Right lobe of liver (tissue), 6 donors: ENCODE results near the gene CYTH3. TPM values are rescaled to one million over a fixed set of nuclear protein-coding genes. Genes with fewer than 3 reads are reported as not detected.

ENCODE experiments used
- ATAC-seq, 4 donors: fragments of 200-7000 bp; cut with Tn5 transposase; one replicate each; pipeline ENCODE4 v1.9.1; 2020; ENCODE audit warnings: mild to moderate bottlenecking in 4 of 4, moderate library complexity in 4 of 4
- DNase-seq, 3 donors: peaks; one replicate each; pipeline ENCODE4 v3.0.0-alpha.2; 2020
- H3K27ac ChIP-seq, 3 donors: fragments of 200-600 bp; one replicate each; pipeline ENCODE4 v1.8.0; 2022
- H3K27me3 ChIP-seq, 2 donors: fragments of 200-600 bp; one replicate each; pipeline ENCODE4 v1.8.0; 2022
- H3K36me3 ChIP-seq, 4 donors: fragments of 200-600 bp; sonication (generic) in 1 of 4; one replicate each; pipeline versions ENCODE4 v1.5.1 to v1.8.0; 2017 to 2022; ENCODE audit warnings: control low read depth in 1 of 4
- H3K4me1 ChIP-seq, 4 donors: fragments of 200-600 bp; sonication (generic) in 1 of 4; one replicate each; pipeline versions ENCODE4 v1.5.1 to v1.8.0; 2017 to 2022; ENCODE audit warnings: control low read depth in 1 of 4
- H3K4me3 ChIP-seq, 3 donors: fragments of 200-600 bp; one replicate each; pipeline ENCODE4 v1.8.0; 2022
- H3K9me3 ChIP-seq, 4 donors: fragments of 200-600 bp; sonication (generic) in 1 of 4; one replicate each; pipeline versions ENCODE4 v1.5.1 to v1.8.0; 2017 to 2022; ENCODE audit warnings: control low read depth in 1 of 4
- POLR2A ChIP-seq: fragments of 450-650 bp; IDR thresholded peaks from one replicate; pipeline ENCODE4 v1.6.1; 2017; ENCODE audit warnings: antibody characterized with exemption, mild to moderate bottlenecking
- WGBS: methylation state at CpG from one replicate; pipeline ENCODE4 v1.1.6; 2018; ENCODE audit warnings: low coverage, low lambda C conversion rate; ENCODE audit not compliant: insufficient coverage; ENCODE audit errors: missing lambda C conversion rate; 5-methylcytosine and 5-hydroxymethylcytosine counted together
- intact Hi-C, 2 donors: fragments of 100-400 bp; cut with DNase I; formaldehyde crosslinking; loops; one replicate each; pipeline versions ENCODE4 v1.11.2 to v1.14.1; 2022
- total RNA-seq, 6 experiments: library from RNA; depleted of rRNA in 2 of 6; stranded (reverse); fragments of >200 nt in 2 of 6; fragmentation: NEBNext Ultra II Directional in 3 of 6; extraction: Animal tissue kit (Norgen Biotek cat#: 25700) in 3 of 6; gene quantifications; one replicate each; pipeline versions ENCODE4 v1.1.0 to v1.2.4, GENCODE V29; 2016 to 2023
- TF ChIP-seq, protein P1 (sequence below), 4 donors: fragments of 200-600 bp in 3 of 4; fragments of 450-650 bp in 1 of 4; IDR thresholded peaks; one replicate each; pipeline versions ENCODE4 v1.5.1 to v1.8.0; 2016 to 2022; ENCODE audit warnings: antibody characterized with exemption in 4 of 4, mild to moderate bottlenecking in 2 of 4
- donor health status: DM: no; HTN: yes; CAD: no.
- donor health status: DM: no; HTN: no; CAD: no.
- donor health status: DM: no; HTN: no; CAD: no.
- donor health status: DM: no; HTN: yes; CAD: no.
- donor health status: DM: no; HTN: yes; CAD: no.

Gene CYTH3
- total RNA-seq, 6 experiments from 2014 or later = 2.7 to 6.6 (median 4.1) TPM

DNA sequence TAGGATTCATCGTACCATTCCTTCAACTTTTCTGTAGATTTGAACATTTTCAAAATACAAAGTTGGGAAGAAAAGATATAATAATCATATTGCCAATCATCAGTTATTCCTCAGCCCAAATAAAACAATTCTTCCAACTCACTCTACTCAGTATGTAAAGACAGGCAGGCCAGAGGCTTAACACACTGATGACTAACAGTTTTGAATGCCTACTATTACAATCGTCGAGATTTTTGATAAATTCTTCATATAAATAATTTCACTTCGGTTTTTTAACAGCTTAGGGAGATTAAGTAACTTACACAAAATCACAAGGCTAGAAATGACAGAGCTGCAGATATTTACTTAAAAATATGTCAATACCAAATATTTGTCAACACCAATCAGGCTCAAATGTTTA lies 17.6 kb downstream of the CYTH3 start:
- TF ChIP-seq, protein P1, sequence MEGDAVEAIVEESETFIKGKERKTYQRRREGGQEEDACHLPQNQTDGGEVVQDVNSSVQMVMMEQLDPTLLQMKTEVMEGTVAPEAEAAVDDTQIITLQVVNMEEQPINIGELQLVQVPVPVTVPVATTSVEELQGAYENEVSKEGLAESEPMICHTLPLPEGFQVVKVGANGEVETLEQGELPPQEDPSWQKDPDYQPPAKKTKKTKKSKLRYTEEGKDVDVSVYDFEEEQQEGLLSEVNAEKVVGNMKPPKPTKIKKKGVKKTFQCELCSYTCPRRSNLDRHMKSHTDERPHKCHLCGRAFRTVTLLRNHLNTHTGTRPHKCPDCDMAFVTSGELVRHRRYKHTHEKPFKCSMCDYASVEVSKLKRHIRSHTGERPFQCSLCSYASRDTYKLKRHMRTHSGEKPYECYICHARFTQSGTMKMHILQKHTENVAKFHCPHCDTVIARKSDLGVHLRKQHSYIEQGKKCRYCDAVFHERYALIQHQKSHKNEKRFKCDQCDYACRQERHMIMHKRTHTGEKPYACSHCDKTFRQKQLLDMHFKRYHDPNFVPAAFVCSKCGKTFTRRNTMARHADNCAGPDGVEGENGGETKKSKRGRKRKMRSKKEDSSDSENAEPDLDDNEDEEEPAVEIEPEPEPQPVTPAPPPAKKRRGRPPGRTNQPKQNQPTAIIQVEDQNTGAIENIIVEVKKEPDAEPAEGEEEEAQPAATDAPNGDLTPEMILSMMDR (IDR thresholded peaks at IDR 0.05) = no peak
- no peak for TF ChIP-seq POLR2A
- DNase-seq = no peak
- Histone ChIP-seq H3K4me3 (no peak overlapping the region), H3K27me3 (no peaks in the 10 kb centered on the region), H3K36me3 (no peaks in the 10 kb centered on the region), H3K9me3 (no peaks in the 10 kb centered on the region), H3K27ac (no peak overlapping the region), H3K4me1 (peaks cover 0 to 10% (median 0%) of the 10 kb centered on the region in 4 donors)
- 66% methylated on average over 4 of the region's 4 CpGs for WGBS
- ATAC-seq = no peak
- intact Hi-C loops = no loop called here

DNA sequence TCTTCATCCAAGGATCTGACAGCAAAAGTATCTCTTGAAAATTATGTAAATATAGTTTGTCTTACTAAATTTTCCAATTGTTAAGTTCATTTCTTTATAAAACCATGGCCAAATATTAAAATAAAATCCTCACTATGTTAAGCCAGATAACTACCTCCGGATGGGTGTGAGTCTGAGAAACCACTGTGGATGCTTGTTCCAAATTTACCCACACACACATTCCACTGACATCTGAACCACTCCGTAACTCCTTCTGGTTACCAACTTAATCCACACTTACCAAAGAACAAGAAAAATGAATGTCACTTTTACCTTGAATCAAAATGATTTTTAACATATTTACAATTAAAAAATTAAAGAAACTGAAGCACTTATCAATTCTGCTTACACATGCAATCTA lies 19.7 kb downstream of the CYTH3 start:
- DNase-seq (no peak), ATAC-seq (no peak)
- peaks cover 0 to 2% (median 0%) of the 10 kb centered on the region in 4 donors for H3K4me1 ChIP-seq
- H3K27me3 ChIP-seq = no peaks in the 10 kb centered on the region
- H3K36me3 ChIP-seq = no peaks in the 10 kb centered on the region
- WGBS = 68% methylated on average over 2 of the region's 2 CpGs
- no peak overlapping the region for H3K4me3 ChIP-seq
- TF ChIP-seq, protein P1 (IDR thresholded peaks at IDR 0.05) = no peak
- TF ChIP-seq POLR2A = no peak
- H3K9me3 ChIP-seq = no peaks in the 10 kb centered on the region
- H3K27ac ChIP-seq = no peak overlapping the region
- intact Hi-C loops = no loop called here

DNA sequence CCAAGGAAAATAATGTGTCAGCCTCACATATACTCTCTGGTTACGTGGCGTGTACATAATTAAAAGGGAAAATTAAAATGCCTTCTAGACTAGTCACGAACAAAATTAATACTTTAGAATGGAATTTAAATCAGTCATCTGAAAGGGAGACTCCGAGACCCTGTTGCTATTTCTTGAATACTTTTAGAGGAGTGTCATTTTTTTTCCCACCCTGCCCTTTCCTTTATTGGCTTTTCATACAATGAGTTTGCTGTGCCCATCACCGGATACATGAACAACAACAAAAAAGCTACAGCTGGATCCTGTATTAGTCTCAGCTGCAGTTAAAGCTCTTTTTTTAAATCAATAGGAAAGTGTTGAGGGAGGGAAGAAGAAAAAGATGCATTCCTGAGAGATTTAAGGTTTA lies 20.1 kb downstream of the CYTH3 start:
- no peak for TF ChIP-seq POLR2A
- TF ChIP-seq, protein P1 (IDR thresholded peaks at IDR 0.05) = no peak
- ATAC-seq (no peak), DNase-seq (no peak)
- WGBS = 72% methylated on average over 5 of the region's 5 CpGs
- H3K9me3 ChIP-seq = no peaks in the 10 kb centered on the region
- intact Hi-C loops = no loop called here
- H3K27me3 ChIP-seq = no peaks in the 10 kb centered on the region
- no peaks in the 10 kb centered on the region for H3K36me3 ChIP-seq
- H3K27ac ChIP-seq = no peak overlapping the region
- no peak overlapping the region for H3K4me3 ChIP-seq
- peaks cover 0 to 2% (median 0%) of the 10 kb centered on the region in 4 donors for H3K4me1 ChIP-seq

DNA sequence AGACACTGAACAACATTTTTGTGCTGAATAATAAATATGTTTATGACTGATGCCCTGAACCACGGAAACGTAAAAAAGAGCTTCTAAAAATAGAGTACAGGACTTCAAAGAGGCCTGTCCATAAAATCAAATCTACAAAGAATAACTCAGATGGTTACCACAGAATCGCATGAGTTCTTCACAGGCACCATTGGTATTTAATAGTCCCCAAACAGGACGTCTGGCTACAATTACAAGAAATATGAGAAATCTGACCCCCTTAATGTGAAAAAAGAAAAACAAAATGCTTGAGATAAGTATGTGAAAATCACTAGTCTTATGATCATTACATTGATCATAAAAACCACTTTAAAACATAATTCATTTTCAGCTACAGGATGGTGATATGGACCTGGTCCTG lies 20.8 kb downstream of the CYTH3 start:
- no peak for DNase-seq
- intact Hi-C loops = no loop called here
- Histone ChIP-seq H3K27ac (no peak overlapping the region), H3K4me3 (no peak overlapping the region), H3K36me3 (no peaks in the 10 kb centered on the region), H3K9me3 (no peaks in the 10 kb centered on the region), H3K27me3 (no peaks in the 10 kb centered on the region), H3K4me1 (no peaks in the 10 kb centered on the region)
- no peak for TF ChIP-seq POLR2A
- TF ChIP-seq, protein P1 (IDR thresholded peaks at IDR 0.05) = no peak
- no peak for ATAC-seq
- WGBS = 70% methylated on average over 4 of the region's 4 CpGs

DNA sequence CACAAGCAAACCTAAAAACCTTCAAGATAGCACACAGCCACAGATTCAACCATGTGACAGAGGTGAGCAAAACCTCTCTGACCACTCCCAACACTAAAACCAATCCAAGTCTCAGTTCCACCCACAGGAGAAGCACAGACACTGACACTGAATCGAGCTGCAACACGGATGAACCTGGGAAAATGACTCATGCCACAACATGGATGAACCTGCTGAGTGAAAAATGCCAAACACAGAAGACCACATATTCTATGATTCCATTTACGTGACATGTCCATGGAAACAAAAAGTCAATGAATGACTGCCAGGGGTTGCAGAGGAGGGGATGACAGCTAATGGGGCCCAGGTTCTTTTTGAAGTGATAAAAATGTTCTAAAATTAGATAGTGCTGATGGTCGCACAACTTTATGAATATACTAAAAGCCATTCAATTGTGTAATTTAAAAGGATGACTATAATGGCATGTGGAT lies 22.0 kb downstream of the CYTH3 start:
- no peaks in the 10 kb centered on the region for H3K9me3 ChIP-seq
- H3K27me3 ChIP-seq = no peaks in the 10 kb centered on the region
- no peaks in the 10 kb centered on the region for H3K4me1 ChIP-seq
- TF ChIP-seq POLR2A = no peak
- TF ChIP-seq, protein P1 (IDR thresholded peaks at IDR 0.05) = no peak
- H3K27ac ChIP-seq = no peak overlapping the region
- intact Hi-C loops = no loop called here
- H3K36me3 ChIP-seq = no peaks in the 10 kb centered on the region
- DNase-seq (no peak), ATAC-seq (no peak)
- no peak overlapping the region for H3K4me3 ChIP-seq
- WGBS = 69% methylated on average over 4 of the region's 4 CpGs
